ENCODE results near the gene RYR3. TPM values are rescaled to one million over a fixed set of nuclear protein-coding genes. Genes with fewer than 3 reads are reported as not detected.
A peak's percentile ranks its signal among the peaks of the same experiment; 100 is the strongest.
"Not testable (repeated sequence)": the region's sequence is repeated elsewhere in the genome, so short reads cannot be mapped to it uniquely, and the experiment has no call there.

Gene RYR3
- total and polyA plus RNA-seq, 4 donors: 13.0 to 33.6 (median 20.0) TPM

- no peak overlapping the region for H3K4me3 ChIP-seq (ENCODE audit: low read depth, low read length)
- 96% methylated on average over 4 of the region's 6 CpGs for WGBS (ENCODE audit: insufficient coverage)
- no peak overlapping the region for H3K27ac ChIP-seq (ENCODE audit: low read depth, low read length)
- H3K36me3 ChIP-seq (ENCODE audit: control insufficient read depth, insufficient read depth, low read length): no peaks in the 10 kb centered on the region
- no peaks in the 10 kb centered on the region for H3K4me1 ChIP-seq (ENCODE audit: control insufficient read depth, insufficient read depth, low read length)
- H3K9me3 ChIP-seq (ENCODE audit: control insufficient read depth, insufficient read depth, low read length): no peaks in the 10 kb centered on the region
- H3K27me3 ChIP-seq (ENCODE audit: control insufficient read depth, insufficient read depth, low read length): no peaks in the 10 kb centered on the region
- DNase-seq (ENCODE audit: low read depth in 4 of 6, low spot score in 6 of 6): no peak
These were observed 500.0 kb downstream of the RYR3 start for GRCh38 chr15:33810806-33811205.

GRCh38 chr15:33813891-33814290 lies 503.1 kb downstream of the RYR3 start:
- H3K36me3 ChIP-seq (ENCODE audit: control insufficient read depth, insufficient read depth, low read length): no peaks in the 10 kb centered on the region
- peak in 1 of 6 donors; percentile 56 for DNase-seq (ENCODE audit: low read depth in 4 of 6, low spot score in 6 of 6)
- 93% methylated on average over 3 of the region's 3 CpGs for WGBS (ENCODE audit: insufficient coverage)
- no peak overlapping the region for H3K27ac ChIP-seq (ENCODE audit: low read depth, low read length)
- H3K9me3 ChIP-seq (ENCODE audit: control insufficient read depth, insufficient read depth, low read length): no peaks in the 10 kb centered on the region
- H3K4me1 ChIP-seq (ENCODE audit: control insufficient read depth, insufficient read depth, low read length): no peaks in the 10 kb centered on the region
- no peak overlapping the region for H3K4me3 ChIP-seq (ENCODE audit: low read depth, low read length)
- H3K27me3 ChIP-seq (ENCODE audit: control insufficient read depth, insufficient read depth, low read length): no peaks in the 10 kb centered on the region

- not testable (repeated sequence) for H3K36me3 ChIP-seq (ENCODE audit: control insufficient read depth, insufficient read depth, low read length); H3K4me3 ChIP-seq (ENCODE audit: low read depth, low read length); H3K27me3 ChIP-seq (ENCODE audit: control insufficient read depth, insufficient read depth, low read length); H3K27ac ChIP-seq (ENCODE audit: low read depth, low read length); H3K9me3 ChIP-seq (ENCODE audit: control insufficient read depth, insufficient read depth, low read length); H3K4me1 ChIP-seq (ENCODE audit: control insufficient read depth, insufficient read depth, low read length); DNase-seq (ENCODE audit: low read depth in 4 of 6, low spot score in 6 of 6)
- WGBS (ENCODE audit: insufficient coverage): no CpG with 5 or more reads among the region's 6 CpGs
These were observed 508.7 kb downstream of the RYR3 start for GRCh38 chr15:33819499-33819898.

GRCh38 chr15:33822479-33822878 lies 511.7 kb downstream of the RYR3 start:
- H3K27ac ChIP-seq (ENCODE audit: low read depth, low read length): no peak overlapping the region
- no peaks in the 10 kb centered on the region for H3K9me3 ChIP-seq (ENCODE audit: control insufficient read depth, insufficient read depth, low read length)
- H3K36me3 ChIP-seq (ENCODE audit: control insufficient read depth, insufficient read depth, low read length): no peaks in the 10 kb centered on the region
- DNase-seq (ENCODE audit: low read depth in 4 of 6, low spot score in 6 of 6): no peak
- H3K4me3 ChIP-seq (ENCODE audit: low read depth, low read length): no peak overlapping the region
- 69% methylated on average over 2 of the region's 4 CpGs for WGBS (ENCODE audit: insufficient coverage)
- no peaks in the 10 kb centered on the region for H3K4me1 ChIP-seq (ENCODE audit: control insufficient read depth, insufficient read depth, low read length)
- no peaks in the 10 kb centered on the region for H3K27me3 ChIP-seq (ENCODE audit: control insufficient read depth, insufficient read depth, low read length)

- WGBS (ENCODE audit: insufficient coverage): no CpG with 5 or more reads among the region's 3 CpGs
- Histone ChIP-seq H3K36me3 (ENCODE audit: control insufficient read depth, insufficient read depth, low read length) (no peaks in the 10 kb centered on the region), H3K4me1 (ENCODE audit: control insufficient read depth, insufficient read depth, low read length) (no peaks in the 10 kb centered on the region), H3K9me3 (ENCODE audit: control insufficient read depth, insufficient read depth, low read length) (no peaks in the 10 kb centered on the region), H3K4me3 (ENCODE audit: low read depth, low read length) (no peak overlapping the region), H3K27ac (ENCODE audit: low read depth, low read length) (no peak overlapping the region), H3K27me3 (ENCODE audit: control insufficient read depth, insufficient read depth, low read length) (no peaks in the 10 kb centered on the region)
- peak in 1 of 6 donors; percentile 67 for DNase-seq (ENCODE audit: low read depth in 4 of 6, low spot score in 6 of 6)
These were observed 512.4 kb downstream of the RYR3 start for GRCh38 chr15:33823119-33823518.

DNA sequence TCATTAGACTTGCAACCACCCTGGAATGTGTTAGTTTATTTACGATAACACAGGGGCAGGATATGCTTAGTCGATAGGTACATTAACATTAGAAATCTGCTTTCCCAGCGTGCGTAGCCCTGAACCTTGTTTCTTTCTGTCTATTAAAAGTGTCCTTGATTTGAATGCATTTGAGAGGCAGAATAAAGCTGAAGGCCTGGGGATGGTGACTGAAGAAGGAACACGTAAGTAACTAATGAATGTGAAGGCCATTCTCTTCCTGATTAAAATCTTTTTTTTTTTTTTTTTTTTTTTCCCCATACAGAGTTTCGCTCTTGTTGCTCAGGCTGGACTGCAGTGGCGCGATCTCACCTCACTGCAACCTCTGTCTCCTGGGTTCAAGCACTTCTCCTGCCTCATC lies 514.7 kb downstream of the RYR3 start:
- Histone ChIP-seq H3K36me3 (ENCODE audit: control insufficient read depth, insufficient read depth, low read length) (no peaks in the 10 kb centered on the region), H3K27ac (ENCODE audit: low read depth, low read length) (no peak overlapping the region), H3K9me3 (ENCODE audit: control insufficient read depth, insufficient read depth, low read length) (peaks cover 5% of the 10 kb centered on the region), H3K4me1 (ENCODE audit: control insufficient read depth, insufficient read depth, low read length) (no peaks in the 10 kb centered on the region), H3K27me3 (ENCODE audit: control insufficient read depth, insufficient read depth, low read length) (no peaks in the 10 kb centered on the region), H3K4me3 (ENCODE audit: low read depth, low read length) (no peak overlapping the region)
- no peak for DNase-seq (ENCODE audit: low read depth in 4 of 6, low spot score in 6 of 6)
- 92% methylated on average over 4 of the region's 8 CpGs for WGBS (ENCODE audit: insufficient coverage)

DNA sequence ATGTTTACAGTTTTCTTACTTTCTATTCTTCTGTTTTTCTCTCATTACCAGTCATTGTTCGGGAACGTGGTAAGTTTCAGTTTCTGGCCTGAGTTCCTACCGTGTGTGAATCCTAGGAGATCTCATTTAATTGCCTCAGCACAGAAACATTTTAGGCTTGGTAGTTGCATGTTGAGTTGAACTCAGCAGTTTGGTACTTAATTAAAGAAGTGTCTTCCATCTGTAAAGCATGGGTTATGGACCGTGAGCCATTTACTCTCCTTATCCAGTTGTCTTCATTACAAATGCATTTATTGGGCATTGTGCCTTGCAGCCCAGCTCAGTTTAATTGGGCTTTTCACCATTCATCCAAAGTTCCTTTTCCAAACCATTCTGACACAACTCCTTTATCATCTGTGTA lies 515.4 kb downstream of the RYR3 start:
- Histone ChIP-seq H3K9me3 (ENCODE audit: control insufficient read depth, insufficient read depth, low read length) (peaks cover 5% of the 10 kb centered on the region), H3K4me1 (ENCODE audit: control insufficient read depth, insufficient read depth, low read length) (no peaks in the 10 kb centered on the region), H3K4me3 (ENCODE audit: low read depth, low read length) (no peak overlapping the region), H3K27me3 (ENCODE audit: control insufficient read depth, insufficient read depth, low read length) (no peaks in the 10 kb centered on the region), H3K27ac (ENCODE audit: low read depth, low read length) (no peak overlapping the region), H3K36me3 (ENCODE audit: control insufficient read depth, insufficient read depth, low read length) (no peaks in the 10 kb centered on the region)
- DNase-seq (ENCODE audit: low read depth in 4 of 6, low spot score in 6 of 6): peak in 3 of 6 donors; percentile 22 to 90 (median 24)
- WGBS (ENCODE audit: insufficient coverage): 37% methylated on average over 2 of the region's 4 CpGs

- Histone ChIP-seq H3K4me3 (ENCODE audit: low read depth, low read length) (no peak overlapping the region), H3K9me3 (ENCODE audit: control insufficient read depth, insufficient read depth, low read length) (peaks cover 5% of the 10 kb centered on the region), H3K27me3 (ENCODE audit: control insufficient read depth, insufficient read depth, low read length) (no peaks in the 10 kb centered on the region), H3K4me1 (ENCODE audit: control insufficient read depth, insufficient read depth, low read length) (peaks cover 6% of the 10 kb centered on the region), H3K36me3 (ENCODE audit: control insufficient read depth, insufficient read depth, low read length) (no peaks in the 10 kb centered on the region), H3K27ac (ENCODE audit: low read depth, low read length) (no peak overlapping the region)
- no CpG with 5 or more reads among the region's 4 CpGs for WGBS (ENCODE audit: insufficient coverage)
- no peak for DNase-seq (ENCODE audit: low read depth in 4 of 6, low spot score in 6 of 6)
These were observed 519.6 kb downstream of the RYR3 start for GRCh38 chr15:33830351-33830750.

GRCh38 chr15:33831646-33832045 lies 520.9 kb downstream of the RYR3 start:
- peak in 2 of 6 donors; percentile 45 to 49 for DNase-seq (ENCODE audit: low read depth in 4 of 6, low spot score in 6 of 6)

DNA sequence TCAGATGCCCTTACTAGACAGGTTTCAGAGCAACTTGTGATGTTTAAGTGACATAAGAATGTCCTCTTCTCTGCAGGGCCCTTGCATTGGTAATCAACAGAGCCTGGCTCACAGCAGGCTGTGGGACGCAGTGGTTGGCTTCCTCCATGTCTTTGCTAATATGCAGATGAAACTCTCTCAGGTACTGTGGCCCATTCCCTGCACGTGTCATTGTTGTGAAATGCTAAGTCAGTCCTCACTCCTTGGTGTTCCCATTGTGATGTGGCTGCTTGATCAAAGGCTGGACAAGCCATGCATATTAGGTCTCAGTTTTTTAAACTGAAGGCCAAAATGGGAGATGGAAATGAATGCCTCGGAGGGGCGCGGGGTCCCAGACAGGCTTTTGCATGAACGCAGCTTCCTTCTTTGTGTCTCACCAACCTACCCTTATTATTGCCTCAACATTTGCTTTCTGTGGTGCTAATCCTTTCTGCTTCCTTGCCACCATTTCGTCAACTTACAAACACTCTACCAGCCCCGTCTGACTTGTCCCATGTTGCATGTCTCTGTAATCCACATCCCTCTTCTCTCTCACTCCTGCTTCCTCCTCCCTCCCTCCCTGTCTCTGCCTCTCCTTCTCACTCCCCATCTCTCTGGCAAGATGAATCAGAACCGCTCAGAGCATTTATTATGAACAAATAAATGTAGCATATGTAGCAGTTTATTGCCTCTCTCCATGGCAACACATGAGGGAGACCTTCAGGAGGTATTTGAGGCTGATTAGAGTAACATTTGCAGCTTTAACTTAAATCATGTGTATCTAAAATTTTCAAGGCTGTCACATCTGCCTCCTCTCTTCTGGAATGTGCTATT lies 524.4 kb downstream of the RYR3 start:
- H3K27me3 ChIP-seq (ENCODE audit: control insufficient read depth, insufficient read depth, low read length): no peaks in the 10 kb centered on the region
- no peaks in the 10 kb centered on the region for H3K9me3 ChIP-seq (ENCODE audit: control insufficient read depth, insufficient read depth, low read length)
- no peaks in the 10 kb centered on the region for H3K36me3 ChIP-seq (ENCODE audit: control insufficient read depth, insufficient read depth, low read length)
- no peak overlapping the region for H3K27ac ChIP-seq (ENCODE audit: low read depth, low read length)
- peak in 1 of 6 donors; percentile 80 for DNase-seq (ENCODE audit: low read depth in 4 of 6, low spot score in 6 of 6)
- 25% methylated on average over 8 of the region's 9 CpGs for WGBS (ENCODE audit: insufficient coverage)
- peaks cover 6% of the 10 kb centered on the region for H3K4me1 ChIP-seq (ENCODE audit: control insufficient read depth, insufficient read depth, low read length)
- no peak overlapping the region for H3K4me3 ChIP-seq (ENCODE audit: low read depth, low read length)

More at GRCh38 chr15:33831646-33832045, 520.9 kb downstream of the RYR3 start:
- Histone ChIP-seq H3K4me1 (ENCODE audit: control insufficient read depth, insufficient read depth, low read length) (peaks cover 6% of the 10 kb centered on the region), H3K27me3 (ENCODE audit: control insufficient read depth, insufficient read depth, low read length) (no peaks in the 10 kb centered on the region), H3K9me3 (ENCODE audit: control insufficient read depth, insufficient read depth, low read length) (peaks cover 5% of the 10 kb centered on the region), H3K4me3 (ENCODE audit: low read depth, low read length) (no peak overlapping the region), H3K27ac (ENCODE audit: low read depth, low read length) (peak overlapping the region; percentile 52), H3K36me3 (ENCODE audit: control insufficient read depth, insufficient read depth, low read length) (no peaks in the 10 kb centered on the region)
- WGBS (ENCODE audit: insufficient coverage): 80% methylated on average over 1 of the region's 7 CpGs
